H9 (cell line): Measurements from ENCODE around the gene KIAA0825. TPM values are rescaled to one million over a fixed set of nuclear protein-coding genes. Genes with fewer than 3 reads are reported as not detected.

ENCODE experiments used
- DNase-seq: peaks from one replicate; pipeline ENCODE4 v3.0.0-alpha.2; 2017
- H2AFZ ChIP-seq: one replicate; pipeline ENCODE4 v1.6.1; 2013; ENCODE audit warnings: mild to moderate bottlenecking, low read length, control low read depth, moderate library complexity
- H2AK5ac ChIP-seq: 2 replicates; pipeline ENCODE4 v1.6.1; 2013; ENCODE audit warnings: low read length, control low read depth, mixed read lengths; ENCODE audit not compliant: insufficient read length
- H2BK120ac ChIP-seq: one replicate; pipeline ENCODE4 v1.6.1; 2013; ENCODE audit warnings: low read depth, mild to moderate bottlenecking, low read length, control low read depth, inconsistent platforms; ENCODE audit not compliant: poor library complexity, severe bottlenecking
- H2BK12ac ChIP-seq: 2 replicates; pipeline ENCODE4 v1.6.1; 2013; ENCODE audit warnings: low read length, control low read depth, mixed read lengths, low read depth; ENCODE audit not compliant: insufficient read length
- H2BK15ac ChIP-seq: 2 replicates; pipeline ENCODE4 v1.6.1; 2013; ENCODE audit warnings: low read depth, low read length, control low read depth
- H2BK20ac ChIP-seq: one replicate; pipeline ENCODE4 v1.6.1; 2013; ENCODE audit warnings: low read depth, mild to moderate bottlenecking, low read length, control low read depth, inconsistent platforms; ENCODE audit not compliant: poor library complexity, severe bottlenecking
- H2BK5ac ChIP-seq: 2 replicates; pipeline ENCODE4 v1.6.1; 2013; ENCODE audit warnings: low read length, control low read depth, mixed read lengths; ENCODE audit not compliant: insufficient read length
- H3K14ac ChIP-seq: 2 replicates; pipeline ENCODE4 v1.6.1; 2013; ENCODE audit warnings: low read length, control low read depth; ENCODE audit not compliant: insufficient read depth
- H3K18ac ChIP-seq: 2 replicates; pipeline ENCODE4 v1.6.1; 2013; ENCODE audit warnings: low read depth, mild to moderate bottlenecking, mixed read lengths, low read length, control low read depth; ENCODE audit not compliant: insufficient read length
- H3K23ac ChIP-seq: 2 replicates; pipeline ENCODE4 v1.6.1; 2013; ENCODE audit warnings: low read length, control low read depth, mixed read lengths, low read depth; ENCODE audit not compliant: insufficient read length
- H3K23me2 ChIP-seq: 2 replicates; pipeline ENCODE4 v1.6.1; 2013; ENCODE audit warnings: low read depth, mild to moderate bottlenecking, mixed read lengths, low read length, control low read depth; ENCODE audit not compliant: insufficient read length, poor library complexity, severe bottlenecking
- H3K27ac ChIP-seq: 2 replicates; pipeline ENCODE4 v1.5.1; 2013; ENCODE audit warnings: low read length, control low read depth, mixed read lengths, low read depth; ENCODE audit not compliant: insufficient read length
- H3K27me3 ChIP-seq: 2 replicates; pipeline ENCODE4 v1.6.1; 2013; ENCODE audit warnings: low read length, control low read depth, inconsistent platforms; ENCODE audit not compliant: insufficient read depth
- H3K4ac ChIP-seq: 2 replicates; pipeline ENCODE4 v1.6.1; 2013; ENCODE audit warnings: low read depth, mild to moderate bottlenecking, control low read depth, inconsistent platforms, low read length, moderate library complexity
- H3K4me1 ChIP-seq: 2 replicates; pipeline ENCODE4 v1.6.1; 2013; ENCODE audit warnings: low read length, control low read depth, inconsistent platforms; ENCODE audit not compliant: insufficient read depth
- H3K4me2 ChIP-seq: 2 replicates; pipeline ENCODE4 v1.6.1; 2013; ENCODE audit warnings: low read length, control low read depth, mixed read lengths; ENCODE audit not compliant: insufficient read length, insufficient read depth
- H3K56ac ChIP-seq: 2 replicates; pipeline ENCODE4 v1.6.1; 2013; ENCODE audit warnings: low read depth, mild to moderate bottlenecking, mixed read lengths, low read length, control low read depth; ENCODE audit not compliant: insufficient read length
- H3K79me1 ChIP-seq: 2 replicates; pipeline ENCODE4 v1.6.1; 2013; ENCODE audit warnings: low read depth, mild to moderate bottlenecking, moderate library complexity, low read length, control low read depth, inconsistent platforms; ENCODE audit not compliant: insufficient read depth, poor library complexity, severe bottlenecking
- H3K79me2 ChIP-seq: 2 replicates; pipeline ENCODE4 v1.6.1; 2013; ENCODE audit warnings: low read length, control low read depth, inconsistent platforms; ENCODE audit not compliant: insufficient read depth
- H3K9ac ChIP-seq: 2 replicates; pipeline ENCODE4 v1.6.1; 2013; ENCODE audit warnings: low read length, control low read depth, mixed read lengths; ENCODE audit not compliant: insufficient read length; ENCODE audit errors: extremely low read depth
- H3K9me3 ChIP-seq: one replicate; pipeline ENCODE4 v1.6.1; 2013; ENCODE audit warnings: low read depth, low read length, inconsistent platforms; ENCODE audit not compliant: control insufficient read depth
- H3T11ph ChIP-seq: one replicate; pipeline ENCODE4 v1.6.1; 2013; ENCODE audit warnings: mild to moderate bottlenecking, low read length, control low read depth, inconsistent platforms
- H4K20me1 ChIP-seq: one replicate; pipeline ENCODE4 v1.6.1; 2013; ENCODE audit not compliant: control insufficient read depth, insufficient read length, insufficient read depth
- H4K5ac ChIP-seq: 2 replicates; pipeline ENCODE4 v1.6.1; 2013; ENCODE audit warnings: low read depth, mild to moderate bottlenecking, mixed read lengths, low read length, control low read depth; ENCODE audit not compliant: insufficient read length
- H4K8ac ChIP-seq: replicated peaks from 2 replicates; pipeline ENCODE4 v1.6.1; 2013; ENCODE audit warnings: low read length, control low read depth, mixed read lengths, low read depth; ENCODE audit not compliant: insufficient read length
- H4K91ac ChIP-seq: 2 replicates; pipeline ENCODE4 v1.6.1; 2013; ENCODE audit warnings: low read depth, mild to moderate bottlenecking, moderate library complexity, mixed read lengths, low read length, control low read depth; ENCODE audit not compliant: insufficient read length
- H3K27ac Mint-ChIP-seq, 3 experiments: 2 replicates in 2 of 3; 3 replicates in 1 of 3; pipeline ENCODE4 v1.8.0; 2020 to 2021; ENCODE audit warnings: mixed read lengths in 3 of 3, mild to moderate bottlenecking in 1 of 3, moderate library complexity in 1 of 3
- H3K27me3 Mint-ChIP-seq: 2 replicates; pipeline ENCODE4 v1.8.0; 2021; ENCODE audit warnings: low read depth, mild to moderate bottlenecking, moderate library complexity, mixed read lengths
- H3K36me3 Mint-ChIP-seq, 3 experiments: 2 replicates in 2 of 3; 3 replicates in 1 of 3; pipeline ENCODE4 v1.8.0; 2020 to 2021; ENCODE audit warnings: low read depth in 3 of 3, mixed read lengths in 3 of 3; ENCODE audit not compliant: insufficient read depth in 1 of 3
- H3K4me1 Mint-ChIP-seq, 2 experiments: 2 replicates each; pipeline ENCODE4 v1.8.0; 2020; ENCODE audit warnings: mixed read lengths in 2 of 2
- H3K4me3 Mint-ChIP-seq, 2 experiments: 2 replicates in 1 of 2; 3 replicates in 1 of 2; pipeline ENCODE4 v1.8.0; 2020 to 2021; ENCODE audit warnings: mild to moderate bottlenecking in 2 of 2, mixed read lengths in 2 of 2, moderate library complexity in 1 of 2
- H3K9me3 Mint-ChIP-seq, 2 experiments: 2 replicates in 1 of 2; 3 replicates in 1 of 2; pipeline ENCODE4 v1.8.0; 2020; ENCODE audit warnings: mild to moderate bottlenecking in 2 of 2, mixed read lengths in 2 of 2, moderate library complexity in 1 of 2
- total RNA-seq: library from RNA; stranded (reverse); gene quantifications from 2 replicates; pipeline ENCODE4 v1.2.1, GENCODE V29; 2021
- TF ChIP-seq, protein P1 (sequence below): fragments of 200-600 bp; sonication (generic); conservative IDR thresholded peaks from 3 replicates; pipeline ENCODE4 v1.8.0; 2021; ENCODE audit warnings: antibody characterized with exemption, mild to moderate bottlenecking

Gene KIAA0825
- total RNA-seq, 1 experiment from 2014 or later, result 1.8 TPM

DNA sequence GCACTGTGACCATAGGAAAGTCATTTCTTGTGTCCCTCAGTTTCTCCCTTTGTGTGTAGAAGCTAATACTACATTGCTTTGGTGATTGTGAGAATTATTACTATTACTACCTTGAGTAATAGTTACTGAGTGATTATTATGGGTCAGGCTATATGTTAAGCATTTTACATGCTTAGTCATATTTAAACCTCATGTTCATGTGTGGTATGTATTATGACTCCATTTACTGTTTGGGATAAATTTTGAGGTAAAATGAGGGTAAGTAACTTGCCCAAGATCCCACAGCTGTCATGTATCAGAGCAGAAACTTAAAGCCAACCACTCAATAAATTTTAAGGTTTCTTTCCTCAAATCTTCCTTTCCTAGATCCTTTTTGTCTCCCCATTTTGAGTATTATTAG lies 28.4 kb upstream of the KIAA0825 start:
- no peaks in the 10 kb centered on the region for H3K9me3 Mint-ChIP-seq

More for the DNA sequence above, 28.4 kb upstream of the KIAA0825 start:
- Histone ChIP-seq H2BK5ac (no peak overlapping the region), H3K27ac (no peak overlapping the region), H3K56ac (no peak overlapping the region), H3K4me1 (no peaks in the 10 kb centered on the region), H2BK12ac (no peak overlapping the region), H2AK5ac (no peak overlapping the region), H2BK120ac (no peak overlapping the region), H3K4me2 (no peak overlapping the region), H3K9ac (no peak overlapping the region), H3K27me3 (no peaks in the 10 kb centered on the region), H4K91ac (no peak overlapping the region), H4K20me1 (no peaks in the 10 kb centered on the region), H3K9me3 (no peaks in the 10 kb centered on the region), H2BK15ac (no peak overlapping the region), H3K79me1 (no peaks in the 10 kb centered on the region), H3K23ac (no peak overlapping the region), H3K79me2 (no peaks in the 10 kb centered on the region), H4K5ac (no peak overlapping the region), H3K14ac (no peak overlapping the region), H3T11ph (no peak overlapping the region), H2BK20ac (no peak overlapping the region), H3K18ac (no peak overlapping the region), H3K4ac (no peak overlapping the region), H3K23me2 (no peaks in the 10 kb centered on the region), H4K8ac (no peak overlapping the region), H2AFZ (no peak overlapping the region)
- Mint-ChIP-seq H3K36me3 (peaks cover 4 to 6% (median 5%) of the 10 kb centered on the region in 3 experiments), H3K27ac (no peak overlapping the region), H3K4me1 (no peaks in the 10 kb centered on the region), H3K4me3 (no peak overlapping the region), H3K27me3 (no peaks in the 10 kb centered on the region)
- TF ChIP-seq, protein P1, sequence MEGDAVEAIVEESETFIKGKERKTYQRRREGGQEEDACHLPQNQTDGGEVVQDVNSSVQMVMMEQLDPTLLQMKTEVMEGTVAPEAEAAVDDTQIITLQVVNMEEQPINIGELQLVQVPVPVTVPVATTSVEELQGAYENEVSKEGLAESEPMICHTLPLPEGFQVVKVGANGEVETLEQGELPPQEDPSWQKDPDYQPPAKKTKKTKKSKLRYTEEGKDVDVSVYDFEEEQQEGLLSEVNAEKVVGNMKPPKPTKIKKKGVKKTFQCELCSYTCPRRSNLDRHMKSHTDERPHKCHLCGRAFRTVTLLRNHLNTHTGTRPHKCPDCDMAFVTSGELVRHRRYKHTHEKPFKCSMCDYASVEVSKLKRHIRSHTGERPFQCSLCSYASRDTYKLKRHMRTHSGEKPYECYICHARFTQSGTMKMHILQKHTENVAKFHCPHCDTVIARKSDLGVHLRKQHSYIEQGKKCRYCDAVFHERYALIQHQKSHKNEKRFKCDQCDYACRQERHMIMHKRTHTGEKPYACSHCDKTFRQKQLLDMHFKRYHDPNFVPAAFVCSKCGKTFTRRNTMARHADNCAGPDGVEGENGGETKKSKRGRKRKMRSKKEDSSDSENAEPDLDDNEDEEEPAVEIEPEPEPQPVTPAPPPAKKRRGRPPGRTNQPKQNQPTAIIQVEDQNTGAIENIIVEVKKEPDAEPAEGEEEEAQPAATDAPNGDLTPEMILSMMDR, result no peak
- DNase-seq, result no peak
